Measurements from ENCODE around the gene PARP12.

PARP12 gene

DNA sequence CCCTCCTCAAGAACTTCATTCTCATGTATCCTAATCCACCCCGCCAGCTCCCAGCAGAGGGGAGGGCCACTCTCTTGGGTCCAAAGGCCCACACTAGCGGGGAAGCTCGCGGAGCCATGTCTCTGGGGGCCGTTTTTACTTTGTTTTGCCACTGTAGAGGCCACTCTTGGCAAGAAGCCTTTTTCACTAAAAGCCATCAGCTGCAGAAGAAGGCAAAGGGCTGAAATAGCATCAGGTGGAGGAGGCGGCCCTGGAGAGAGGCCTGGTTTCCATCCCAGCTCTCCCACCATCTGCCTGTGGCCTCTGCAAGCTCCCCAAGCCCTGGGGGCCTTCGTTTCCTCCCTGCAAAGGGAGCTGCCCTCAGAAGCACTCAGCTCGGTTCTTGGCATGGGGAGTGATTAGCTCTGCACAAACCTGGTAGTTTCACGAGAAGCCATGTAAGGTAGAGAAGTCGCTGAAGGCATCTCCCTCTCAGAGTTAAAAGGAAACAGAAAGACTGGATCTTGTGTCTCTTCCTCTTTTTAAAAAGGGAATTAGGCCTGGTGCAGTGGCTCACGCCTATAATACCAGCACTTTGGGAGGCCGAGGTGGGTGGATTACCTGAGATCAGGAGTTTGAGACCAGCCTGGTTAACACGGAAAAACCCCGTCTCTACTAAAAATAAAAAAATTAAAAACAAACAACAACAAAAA lies 70.3 kb downstream of the PARP12 start:
- DNase-seq, result no peak
- no peaks in the 10 kb centered on the region for H3K4me1 ChIP-seq (ENCODE audit: control insufficient read depth in 1 of 2, insufficient read depth in 2 of 2, low read length in 2 of 2)
- no peak overlapping the region for H3K14ac ChIP-seq (ENCODE audit: low read length)
- no peak overlapping the region for H3K18ac ChIP-seq (ENCODE audit: low read length)
- H3K4me2 ChIP-seq (ENCODE audit: low read length), result no peak overlapping the region
- no peak overlapping the region for H4K8ac ChIP-seq (ENCODE audit: low read depth, low read length)
- no peak overlapping the region for H3K9ac ChIP-seq (ENCODE audit: low read length)
- no peak overlapping the region for H2AK5ac ChIP-seq (ENCODE audit: low read length)
- H3K4me3 ChIP-seq (ENCODE audit: low read depth, low read length), result no peak overlapping the region
- H2AFZ ChIP-seq (ENCODE audit: insufficient read depth, low read length, poor library complexity), result no peak overlapping the region
- no peak overlapping the region for H2BK5ac ChIP-seq (ENCODE audit: low read depth, low read length, poor library complexity)
- no peaks in the 10 kb centered on the region for H3K27me3 ChIP-seq (ENCODE audit: insufficient read depth, low read length)
- 100% methylated on average over 1 of the region's 14 CpGs for WGBS (ENCODE audit: extremely low coverage, insufficient coverage, insufficient read length)
- H2BK120ac ChIP-seq (ENCODE audit: insufficient read depth, low read length, poor library complexity), result no peak overlapping the region
- no peak overlapping the region for H4K91ac ChIP-seq (ENCODE audit: low read depth, low read length)
- no peak overlapping the region for H4K12ac ChIP-seq (ENCODE audit: low read depth, low read length)
- no peak overlapping the region for H2BK12ac ChIP-seq (ENCODE audit: low read length)
- no peak overlapping the region for H3K4ac ChIP-seq (ENCODE audit: low read depth, low read length)
- no peaks in the 10 kb centered on the region for H3K79me2 ChIP-seq (ENCODE audit: control insufficient read depth, insufficient read depth, low read length, poor library complexity)
- H3K36me3 ChIP-seq (ENCODE audit: control insufficient read depth in 1 of 2, insufficient read depth in 2 of 2, low read length in 2 of 2), result no peaks in the 10 kb centered on the region
- no peaks in the 10 kb centered on the region for H3K79me1 ChIP-seq (ENCODE audit: low read length)
- H3K23ac ChIP-seq (ENCODE audit: low read length), result no peak overlapping the region
- peaks cover 7% of the 10 kb centered on the region for H3K9me3 ChIP-seq (ENCODE audit: insufficient read depth, low read depth, low read length)
- H3K27ac ChIP-seq (ENCODE audit: low read depth, low read length), result no peak overlapping the region

DNA sequence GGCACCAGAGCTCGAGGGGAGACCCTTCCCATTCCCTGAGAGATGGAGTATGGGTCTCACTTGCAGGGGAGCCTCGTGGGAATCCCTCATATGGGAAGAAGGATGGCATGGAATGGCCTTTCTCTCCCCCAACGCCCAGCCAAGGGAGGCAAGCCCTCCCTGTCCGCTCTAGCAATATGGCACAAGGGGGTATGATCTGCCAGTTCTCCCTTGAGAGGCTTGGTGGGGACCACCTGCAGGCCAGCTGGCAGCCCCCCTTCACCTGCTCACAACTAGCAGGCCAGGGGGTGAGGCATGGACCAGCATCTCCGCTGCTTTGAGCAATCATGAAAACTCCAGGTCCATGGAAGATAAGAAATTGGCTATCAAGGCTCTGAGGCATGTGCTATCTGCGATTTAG lies 70.8 kb downstream of the PARP12 start:
- Histone ChIP-seq H3K4ac (ENCODE audit: low read depth, low read length) (no peak overlapping the region), H3K9me3 (ENCODE audit: insufficient read depth, low read depth, low read length) (peaks cover 7% of the 10 kb centered on the region), H3K4me3 (ENCODE audit: low read depth, low read length) (no peak overlapping the region), H2BK12ac (ENCODE audit: low read length) (no peak overlapping the region), H3K27ac (ENCODE audit: low read depth, low read length) (no peak overlapping the region), H4K91ac (ENCODE audit: low read depth, low read length) (no peak overlapping the region), H3K4me1 (ENCODE audit: control insufficient read depth in 1 of 2, insufficient read depth in 2 of 2, low read length in 2 of 2) (no peaks in the 10 kb centered on the region), H3K4me2 (ENCODE audit: low read length) (no peak overlapping the region), H3K23ac (ENCODE audit: low read length) (no peak overlapping the region), H2BK5ac (ENCODE audit: low read depth, low read length, poor library complexity) (no peak overlapping the region), H3K79me1 (ENCODE audit: low read length) (no peaks in the 10 kb centered on the region), H3K36me3 (ENCODE audit: control insufficient read depth in 1 of 2, insufficient read depth in 2 of 2, low read length in 2 of 2) (no peaks in the 10 kb centered on the region), H3K14ac (ENCODE audit: low read length) (no peak overlapping the region), H2AFZ (ENCODE audit: insufficient read depth, low read length, poor library complexity) (no peak overlapping the region), H3K9ac (ENCODE audit: low read length) (no peak overlapping the region), H3K18ac (ENCODE audit: low read length) (no peak overlapping the region), H4K12ac (ENCODE audit: low read depth, low read length) (no peak overlapping the region), H3K27me3 (ENCODE audit: insufficient read depth, low read length) (no peaks in the 10 kb centered on the region), H2BK120ac (ENCODE audit: insufficient read depth, low read length, poor library complexity) (no peak overlapping the region), H2AK5ac (ENCODE audit: low read length) (no peak overlapping the region), H4K8ac (ENCODE audit: low read depth, low read length) (no peak overlapping the region), H3K79me2 (ENCODE audit: control insufficient read depth, insufficient read depth, low read length, poor library complexity) (no peaks in the 10 kb centered on the region)
- no peak for DNase-seq
- WGBS (ENCODE audit: extremely low coverage, insufficient coverage, insufficient read length), result no CpG with 5 or more reads among the region's 6 CpGs

DNA sequence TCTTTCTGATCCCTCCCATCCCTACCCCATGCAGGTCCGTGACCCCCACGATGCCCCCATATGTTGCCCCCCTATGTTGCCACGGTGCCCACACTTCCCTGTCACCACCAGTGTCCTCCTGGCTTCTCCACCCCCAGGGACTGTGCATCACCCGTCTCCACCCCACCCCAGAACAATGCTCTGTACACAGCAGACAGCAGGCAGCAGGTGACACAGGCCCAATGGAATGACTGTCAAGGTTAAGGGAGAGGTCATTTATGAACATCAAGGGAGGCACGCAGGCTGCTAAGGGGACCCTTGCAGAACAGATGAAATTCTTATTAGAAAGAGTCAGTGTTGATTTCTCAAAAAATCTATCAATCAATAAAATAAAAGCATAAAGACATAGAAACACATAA lies 71.5 kb downstream of the PARP12 start:
- H4K8ac ChIP-seq (ENCODE audit: low read depth, low read length), result no peak overlapping the region
- H3K79me2 ChIP-seq (ENCODE audit: control insufficient read depth, insufficient read depth, low read length, poor library complexity), result no peaks in the 10 kb centered on the region
- no peak overlapping the region for H4K91ac ChIP-seq (ENCODE audit: low read depth, low read length)
- H3K4me2 ChIP-seq (ENCODE audit: low read length), result no peak overlapping the region
- no peak overlapping the region for H2AFZ ChIP-seq (ENCODE audit: insufficient read depth, low read length, poor library complexity)
- no peak overlapping the region for H3K14ac ChIP-seq (ENCODE audit: low read length)
- H3K4me1 ChIP-seq (ENCODE audit: control insufficient read depth in 1 of 2, insufficient read depth in 2 of 2, low read length in 2 of 2), result no peaks in the 10 kb centered on the region
- H2BK12ac ChIP-seq (ENCODE audit: low read length), result no peak overlapping the region
- no peak overlapping the region for H2AK5ac ChIP-seq (ENCODE audit: low read length)
- no peaks in the 10 kb centered on the region for H3K36me3 ChIP-seq (ENCODE audit: control insufficient read depth in 1 of 2, insufficient read depth in 2 of 2, low read length in 2 of 2)
- no peak for DNase-seq
- no peak overlapping the region for H2BK5ac ChIP-seq (ENCODE audit: low read depth, low read length, poor library complexity)
- H3K4me3 ChIP-seq (ENCODE audit: low read depth, low read length), result no peak overlapping the region
- H2BK120ac ChIP-seq (ENCODE audit: insufficient read depth, low read length, poor library complexity), result no peak overlapping the region
- no peaks in the 10 kb centered on the region for H3K27me3 ChIP-seq (ENCODE audit: insufficient read depth, low read length)
- no peak overlapping the region for H3K18ac ChIP-seq (ENCODE audit: low read length)
- H3K27ac ChIP-seq (ENCODE audit: low read depth, low read length), result no peak overlapping the region
- no peak overlapping the region for H3K4ac ChIP-seq (ENCODE audit: low read depth, low read length)
- H3K9me3 ChIP-seq (ENCODE audit: insufficient read depth, low read depth, low read length), result peaks cover 7% of the 10 kb centered on the region
- no CpG with 5 or more reads among the region's 5 CpGs for WGBS (ENCODE audit: extremely low coverage, insufficient coverage, insufficient read length)
- H3K79me1 ChIP-seq (ENCODE audit: low read length), result no peaks in the 10 kb centered on the region
- H3K23ac ChIP-seq (ENCODE audit: low read length), result no peak overlapping the region
- no peak overlapping the region for H3K9ac ChIP-seq (ENCODE audit: low read length)
- H4K12ac ChIP-seq (ENCODE audit: low read depth, low read length), result no peak overlapping the region

DNA sequence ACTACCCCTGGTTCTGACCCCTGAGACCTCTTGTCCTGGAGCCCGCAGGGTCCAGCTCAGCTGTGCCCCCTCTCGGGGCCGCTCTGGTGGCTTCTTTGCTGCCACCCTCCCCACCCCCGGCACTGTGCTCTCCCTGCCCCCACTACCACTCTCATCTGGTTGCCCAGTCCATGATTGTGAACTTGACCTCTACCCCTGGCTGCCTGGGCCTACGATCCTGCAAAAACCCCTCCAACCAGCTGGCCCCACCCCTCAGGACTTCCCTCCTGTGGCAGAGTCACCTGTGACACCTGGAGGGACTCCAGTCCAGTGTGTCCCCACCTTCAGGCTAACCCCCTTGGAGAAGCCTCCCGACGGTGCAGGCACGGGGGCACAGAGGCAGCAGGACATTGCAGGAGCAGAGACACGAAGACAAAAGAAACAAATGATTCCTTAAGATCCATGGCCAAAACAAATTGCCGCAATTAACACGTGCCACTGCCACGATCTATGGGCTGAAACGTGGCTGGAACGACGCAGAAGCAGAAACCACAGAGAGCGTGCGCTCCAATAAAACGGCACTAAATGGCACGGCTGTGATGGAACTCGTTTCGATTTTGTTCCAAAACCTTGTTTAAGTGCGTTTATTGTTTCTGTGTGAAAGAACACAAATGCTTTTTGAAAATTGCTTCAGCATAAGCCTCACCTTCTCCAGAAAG lies 72.0 kb downstream of the PARP12 start:
- Histone ChIP-seq H2BK5ac (ENCODE audit: low read depth, low read length, poor library complexity) (no peak overlapping the region), H3K9me3 (ENCODE audit: insufficient read depth, low read depth, low read length) (peaks cover 7% of the 10 kb centered on the region), H3K79me2 (ENCODE audit: control insufficient read depth, insufficient read depth, low read length, poor library complexity) (no peaks in the 10 kb centered on the region), H2AFZ (ENCODE audit: insufficient read depth, low read length, poor library complexity) (no peak overlapping the region), H3K18ac (ENCODE audit: low read length) (no peak overlapping the region), H3K4me2 (ENCODE audit: low read length) (no peak overlapping the region), H3K4ac (ENCODE audit: low read depth, low read length) (no peak overlapping the region), H2AK5ac (ENCODE audit: low read length) (no peak overlapping the region), H3K14ac (ENCODE audit: low read length) (no peak overlapping the region), H4K8ac (ENCODE audit: low read depth, low read length) (no peak overlapping the region), H3K4me3 (ENCODE audit: low read depth, low read length) (no peak overlapping the region), H4K12ac (ENCODE audit: low read depth, low read length) (no peak overlapping the region), H3K79me1 (ENCODE audit: low read length) (no peaks in the 10 kb centered on the region), H3K27ac (ENCODE audit: low read depth, low read length) (no peak overlapping the region), H3K9ac (ENCODE audit: low read length) (no peak overlapping the region), H3K4me1 (ENCODE audit: control insufficient read depth in 1 of 2, insufficient read depth in 2 of 2, low read length in 2 of 2) (no peaks in the 10 kb centered on the region), H3K23ac (ENCODE audit: low read length) (no peak overlapping the region), H3K36me3 (ENCODE audit: control insufficient read depth in 1 of 2, insufficient read depth in 2 of 2, low read length in 2 of 2) (no peaks in the 10 kb centered on the region), H2BK12ac (ENCODE audit: low read length) (no peak overlapping the region), H4K91ac (ENCODE audit: low read depth, low read length) (no peak overlapping the region), H3K27me3 (ENCODE audit: insufficient read depth, low read length) (no peaks in the 10 kb centered on the region), H2BK120ac (ENCODE audit: insufficient read depth, low read length, poor library complexity) (no peak overlapping the region)
- no CpG with 5 or more reads among the region's 22 CpGs for WGBS (ENCODE audit: extremely low coverage, insufficient coverage, insufficient read length)
- no peak for DNase-seq

All from trophoblast cell (in vitro differentiated cells and primary cell).